Liver (tissue), 9 donors: ENCODE data around the gene VENTX. TPM values are rescaled to one million over a fixed set of nuclear protein-coding genes. Genes with fewer than 3 reads are reported as not detected.

Source experiments
- DNase-seq: peaks from one replicate; pipeline ENCODE4 v3.0.0-alpha.2; 2017; ENCODE audit warnings: low spot score
- H3K27ac ChIP-seq, 2 donors: one replicate each; pipeline ENCODE4 v1.7.0; 2013; ENCODE audit warnings: inconsistent platforms in 2 of 2, low read length in 2 of 2, control low read depth in 1 of 2, low read depth in 1 of 2, mild to moderate bottlenecking in 1 of 2
- H3K27me3 ChIP-seq, 4 donors: one replicate each; pipeline versions ENCODE4 v1.6.1 to v1.7.0; 2013; ENCODE audit warnings: low read length in 3 of 4, inconsistent platforms in 1 of 4, mild to moderate bottlenecking in 1 of 4, moderate library complexity in 1 of 4; ENCODE audit not compliant: control insufficient read depth in 4 of 4, insufficient read depth in 4 of 4
- H3K36me3 ChIP-seq, 4 donors: one replicate each; pipeline versions ENCODE4 v1.6.1 to v1.7.0; 2013; ENCODE audit warnings: low read length in 3 of 4, mild to moderate bottlenecking in 3 of 4, low read depth in 1 of 4, moderate library complexity in 1 of 4; ENCODE audit not compliant: control insufficient read depth in 4 of 4, insufficient read depth in 3 of 4
- H3K4me1 ChIP-seq, 4 donors: one replicate each; pipeline versions ENCODE4 v1.6.1 to v1.7.0; 2013; ENCODE audit warnings: low read length in 3 of 4, mild to moderate bottlenecking in 3 of 4, moderate library complexity in 1 of 4; ENCODE audit not compliant: control insufficient read depth in 4 of 4, insufficient read depth in 4 of 4
- H3K4me3 ChIP-seq, 3 donors: one replicate each; pipeline versions ENCODE4 v1.6.1 to v1.7.0; 2013; ENCODE audit warnings: low read length in 3 of 3, control low read depth in 1 of 3, low read depth in 1 of 3, mild to moderate bottlenecking in 1 of 3
- H3K9ac ChIP-seq, 2 donors: one replicate each; pipeline ENCODE4 v1.7.0; 2013; ENCODE audit warnings: low read length in 2 of 2, mild to moderate bottlenecking in 2 of 2, moderate library complexity in 2 of 2, control low read depth in 1 of 2, low read depth in 1 of 2
- H3K9me3 ChIP-seq, 4 donors: one replicate each; pipeline versions ENCODE4 v1.6.1 to v1.7.0; 2013; ENCODE audit warnings: low read length in 3 of 4; ENCODE audit not compliant: control insufficient read depth in 4 of 4
- ATF3 ChIP-seq: IDR thresholded peaks from 2 replicates; pipeline ENCODE4 v1.6.1; 2016; ENCODE audit warnings: antibody characterized with exemption
- CTCF ChIP-seq: fragments of 150-350 bp; IDR thresholded peaks from 2 replicates; pipeline ENCODE4 v1.5.1; 2017; ENCODE audit warnings: improper control_type of control experiment, low read depth, low read length; ENCODE audit not compliant: missing input control
- EGR1 ChIP-seq, 2 donors: IDR thresholded peaks; 2 replicates each; pipeline ENCODE4 v1.6.1; 2016 to 2018; ENCODE audit warnings: antibody characterized with exemption in 2 of 2, low read depth in 2 of 2
- FOXA1 ChIP-seq: IDR thresholded peaks from 2 replicates; pipeline ENCODE4 v1.6.1; 2016; ENCODE audit warnings: antibody characterized with exemption
- FOXA2 ChIP-seq: IDR thresholded peaks from 2 replicates; pipeline ENCODE4 v1.6.1; 2016; ENCODE audit warnings: antibody characterized with exemption
- GABPA ChIP-seq, 2 donors: IDR thresholded peaks in 1 of 2; conservative IDR thresholded peaks in 1 of 2; 2 replicates each; pipeline ENCODE4 v1.6.1; 2016; ENCODE audit warnings: antibody characterized with exemption in 2 of 2, mild to moderate bottlenecking in 1 of 2, moderate library complexity in 1 of 2
- HNF4A ChIP-seq, 2 donors: conservative IDR thresholded peaks; 2 replicates each; pipeline ENCODE4 v1.6.1; 2016; ENCODE audit warnings: antibody characterized with exemption in 2 of 2, mild to moderate bottlenecking in 2 of 2
- HNF4G ChIP-seq: IDR thresholded peaks from 2 replicates; pipeline ENCODE4 v1.6.1; 2016; ENCODE audit warnings: antibody characterized with exemption
- JUND ChIP-seq, 2 donors: IDR thresholded peaks; 2 replicates each; pipeline ENCODE4 v1.6.1; 2016; ENCODE audit warnings: antibody characterized with exemption in 2 of 2
- NR2F2 ChIP-seq: IDR thresholded peaks from 2 replicates; pipeline ENCODE4 v1.6.1; 2016; ENCODE audit warnings: antibody characterized with exemption
- RAD21 ChIP-seq, 2 donors: IDR thresholded peaks; 2 replicates each; pipeline ENCODE4 v1.6.1; 2016; ENCODE audit warnings: antibody characterized with exemption in 2 of 2, mild to moderate bottlenecking in 2 of 2
- REST ChIP-seq: IDR thresholded peaks from 2 replicates; pipeline ENCODE4 v1.6.1; 2016; ENCODE audit warnings: antibody characterized with exemption, mild to moderate bottlenecking
- RXRA ChIP-seq, 2 donors: IDR thresholded peaks; 2 replicates each; pipeline ENCODE4 v1.6.1; 2017 to 2018; ENCODE audit warnings: antibody characterized with exemption in 2 of 2, mild to moderate bottlenecking in 1 of 2
- SP1 ChIP-seq: IDR thresholded peaks from 2 replicates; pipeline ENCODE4 v1.6.1; 2018; ENCODE audit warnings: antibody characterized with exemption, mild to moderate bottlenecking
- TAF1 ChIP-seq: conservative IDR thresholded peaks from 2 replicates; pipeline ENCODE4 v1.6.1; 2016; ENCODE audit warnings: antibody characterized with exemption, mild to moderate bottlenecking
- YY1 ChIP-seq: IDR thresholded peaks from 2 replicates; pipeline ENCODE4 v1.6.1; 2016; ENCODE audit warnings: antibody characterized with exemption, mild to moderate bottlenecking
- ZBTB33 ChIP-seq: IDR thresholded peaks from 2 replicates; pipeline ENCODE4 v1.6.1; 2016; ENCODE audit warnings: antibody characterized with exemption
- WGBS: extraction: QIAGEN DNeasy Blood & Tissue Kit; methylation state at CpG from one replicate; pipeline ENCODE4 v1.1.7; 2013; 5-methylcytosine and 5-hydroxymethylcytosine counted together
- polyA plus RNA-seq, 2 donors: library from polyadenylated mRNA; stranded (reverse) in 1 of 2; unstranded in 1 of 2; fragments of 200-250 nt in 1 of 2; fragments of >200 nt in 1 of 2; fragmentation: Nextera tagmentation in 1 of 2; extraction: Ambion mirVana in 1 of 2; gene quantifications; one replicate each; pipeline versions ENCODE4 v1.2.1 to v1.2.3, GENCODE V29; 2013 to 2015
- total RNA-seq, 2 donors: library from RNA; depleted of rRNA; stranded (reverse); fragments of >200 nt; gene quantifications; one replicate each; pipeline ENCODE4 v1.2.3, GENCODE V29; 2014
- donor health status: healthy.
- donor health status: healthy.
- donor health status: healthy.
- donor health status: healthy.
- donor health status: healthy.

The VENTX gene
- total and polyA plus RNA-seq, 4 donors = 0.05 to 0.25 (median 0.09) TPM

GRCh38 chr10:133276435-133277201 lies 39.0 kb downstream of the VENTX start, which contains the start of gene ADAM8:
ADAM8 (minus strand) TSS chr10:133276868; CDS start chr10:133276817, 51 bp downstream.
- 22% methylated on average over 63 of the region's 63 CpGs for WGBS
- Histone ChIP-seq H3K27me3 (no peaks in the 10 kb centered on the region), H3K4me3 (peak within 1 kb of the TSS in 1 of 3 donors; percentile 16), H3K27ac (peak within 1 kb of the TSS; percentile 64 to 84), H3K9ac (peak within 1 kb of the TSS in 1 of 2 donors; percentile 53), H3K4me1 (peaks cover 12 to 36% (median 27%) of the 10 kb centered on the region in 4 donors), H3K9me3 (no peaks in the 10 kb centered on the region), H3K36me3 (peaks cover 3 to 16% (median 5%) of the 10 kb centered on the region in 4 donors)
- no peak for TF ChIP-seq HNF4G
- TF ChIP-seq HNF4A (conservative IDR thresholded peaks at IDR 0.05) = no peak
- TF ChIP-seq YY1 = no peak
- TF ChIP-seq GABPA (IDR thresholded peaks at IDR 0.05 in 1 of 2, conservative IDR thresholded peaks at IDR 0.05 in 1 of 2) = no peak
- TF ChIP-seq TAF1 = no peak
- no peak for TF ChIP-seq FOXA2
- no peak for TF ChIP-seq CTCF
- no peak for TF ChIP-seq ATF3
- no peak for TF ChIP-seq ZBTB33
- TF ChIP-seq FOXA1 = no peak
- TF ChIP-seq EGR1 (IDR thresholded peaks at IDR 0.05; ENCODE audit: low read depth in 2 of 2) = no peak
- no peak for TF ChIP-seq NR2F2
- no peak for TF ChIP-seq RAD21 (IDR thresholded peaks at IDR 0.05)
- TF ChIP-seq RXRA (IDR thresholded peaks at IDR 0.05) = no peak
- no peak for TF ChIP-seq JUND (IDR thresholded peaks at IDR 0.05)
- TF ChIP-seq SP1 = no peak
- no peak for TF ChIP-seq REST
- no peak for DNase-seq
